Activated CD8-positive, alpha-beta T cell treated with anti-CD3 and anti-CD28 coated beads for 36 hours (primary cell): Measurements from ENCODE around the gene CTNNA3. TPM values are rescaled to one million over a fixed set of nuclear protein-coding genes. Genes with fewer than 3 reads are reported as not detected.

Experiments used
- ATAC-seq: fragments of 200-7000 bp; cut with Tn5 transposase; one replicate; pipeline ENCODE4 v1.10.0; 2021; ENCODE audit warnings: mild to moderate bottlenecking, moderate library complexity
- CTCF ChIA-PET: fragments of 350-600 bp; sonication (Branson Sonifier 250); formaldehyde crosslinking; loops from one replicate; lab custom pipeline; 2021; ENCODE audit warnings: antibody characterized with exemption; lab: Charles Lee
- POLR2A ChIA-PET: fragments of 350-600 bp; sonication (Branson Sonifier 250); formaldehyde crosslinking; loops from one replicate; lab custom pipeline; 2021; ENCODE audit warnings: antibody characterized with exemption; lab: Charles Lee
- DNase-seq: peaks from one replicate; pipeline ENCODE4 v3.0.0-alpha.2; 2020
- H3K27ac Mint-ChIP-seq: one replicate; pipeline ENCODE4 v1.8.0; 2021; ENCODE audit warnings: mild to moderate bottlenecking, mixed read lengths
- H3K27me3 Mint-ChIP-seq: one replicate; pipeline ENCODE4 v1.8.0; 2021; ENCODE audit warnings: mixed read lengths
- H3K36me3 Mint-ChIP-seq: one replicate; pipeline ENCODE4 v1.8.0; 2021; ENCODE audit warnings: low read depth, mixed read lengths
- H3K4me1 Mint-ChIP-seq: one replicate; pipeline ENCODE4 v1.8.0; 2021; ENCODE audit warnings: low read depth, mixed read lengths
- H3K4me3 Mint-ChIP-seq: one replicate; pipeline ENCODE4 v1.8.0; 2021; ENCODE audit warnings: mild to moderate bottlenecking, moderate library complexity, mixed read lengths
- H3K9me3 Mint-ChIP-seq: one replicate; pipeline ENCODE4 v1.8.0; 2021; ENCODE audit warnings: mixed read lengths
- CTCF ChIP-seq: fragments of 200-600 bp; IDR thresholded peaks from one replicate; pipeline ENCODE4 v1.8.0; 2022; ENCODE audit warnings: antibody characterized with exemption, mild to moderate bottlenecking
- intact Hi-C: fragments of 100-400 bp; cut with micrococcal nuclease; formaldehyde crosslinking; loops from one replicate; pipeline ENCODE4 v1.10.0; 2022
- total RNA-seq, 2 experiments: library from RNA; stranded (reverse); gene quantifications; one replicate each; pipeline ENCODE4 v1.2.3, GENCODE V29; 2021

The CTNNA3 gene
- total RNA-seq, 2 experiments from 2014 or later, result not detected

GRCh38 chr10:65950075-65950474 is 1745.9 kb downstream of the CTNNA3 start:
- ChIA-PET CTCF (no interaction called here), POLR2A (no interaction called here)
- no peak for DNase-seq
- H3K36me3 Mint-ChIP-seq, result no peaks in the 10 kb centered on the region
- no peaks in the 10 kb centered on the region for H3K4me1 Mint-ChIP-seq
- no peak for TF ChIP-seq CTCF
- no peak overlapping the region for H3K4me3 Mint-ChIP-seq
- H3K27ac Mint-ChIP-seq, result no peak overlapping the region
- H3K27me3 Mint-ChIP-seq, result no peaks in the 10 kb centered on the region
- intact Hi-C loops, result no loop called here
- ATAC-seq, result no peak
- H3K9me3 Mint-ChIP-seq, result peaks cover 9% of the 10 kb centered on the region

- ChIA-PET POLR2A (no interaction called here), CTCF (no interaction called here)
- Mint-ChIP-seq H3K9me3 (peaks cover 7% of the 10 kb centered on the region), H3K4me1 (no peaks in the 10 kb centered on the region), H3K36me3 (no peaks in the 10 kb centered on the region), H3K4me3 (no peak overlapping the region), H3K27ac (no peak overlapping the region), H3K27me3 (no peaks in the 10 kb centered on the region)
- no peak for DNase-seq
- no peak for ATAC-seq
- no peak for TF ChIP-seq CTCF
- intact Hi-C loops, result no loop called here
These were observed 1746.5 kb downstream of the CTNNA3 start for GRCh38 chr10:65949526-65949925.

- ChIA-PET CTCF (no interaction called here), POLR2A (no interaction called here)
- Mint-ChIP-seq H3K27ac (no peak overlapping the region), H3K27me3 (no peaks in the 10 kb centered on the region), H3K4me3 (no peak overlapping the region), H3K9me3 (peaks cover 2% of the 10 kb centered on the region), H3K4me1 (no peaks in the 10 kb centered on the region), H3K36me3 (no peaks in the 10 kb centered on the region)
- no peak for DNase-seq
- intact Hi-C loops, result no loop called here
- no peak for ATAC-seq
- TF ChIP-seq CTCF, result no peak
These were observed 1750.9 kb downstream of the CTNNA3 start for GRCh38 chr10:65945061-65945460.

- POLR2A ChIA-PET, result no interaction called here
- DNase-seq (no peak), ATAC-seq (no peak)
- intact Hi-C loops, result no loop called here
- H3K27me3 Mint-ChIP-seq, result no peaks in the 10 kb centered on the region
- CTCF ChIA-PET, result no interaction called here
- H3K4me3 Mint-ChIP-seq, result no peak overlapping the region
- peaks cover 2% of the 10 kb centered on the region for H3K9me3 Mint-ChIP-seq
- H3K4me1 Mint-ChIP-seq, result no peaks in the 10 kb centered on the region
- TF ChIP-seq CTCF, result no peak
- H3K36me3 Mint-ChIP-seq, result no peaks in the 10 kb centered on the region
- no peak overlapping the region for H3K27ac Mint-ChIP-seq
These were observed 1752.5 kb downstream of the CTNNA3 start for GRCh38 chr10:65943451-65943850.

GRCh38 chr10:65940816-65941662 is 1755.0 kb downstream of the CTNNA3 start:
- DNase-seq (no peak), ATAC-seq (no peak)
- no peaks in the 10 kb centered on the region for H3K36me3 Mint-ChIP-seq
- CTCF ChIA-PET, result no interaction called here
- H3K27me3 Mint-ChIP-seq, result no peaks in the 10 kb centered on the region
- no peak for TF ChIP-seq CTCF
- no peaks in the 10 kb centered on the region for H3K4me1 Mint-ChIP-seq
- H3K9me3 Mint-ChIP-seq, result peaks cover 4% of the 10 kb centered on the region
- POLR2A ChIA-PET, result no interaction called here
- H3K4me3 Mint-ChIP-seq, result no peak overlapping the region
- intact Hi-C loops, result no loop called here
- no peak overlapping the region for H3K27ac Mint-ChIP-seq
